GM18909 (cell line): Measurements from ENCODE around the gene ZNF689.

ENCODE experiments used
- ATAC-seq: cut with Tn5 transposase; IDR thresholded peaks from one replicate; pipeline ENCODE4 v1.9.1; 2021; ENCODE audit warnings: mild to moderate bottlenecking; ENCODE audit not compliant: unreplicated experiment, poor library complexity

Gene ZNF689

DNA sequence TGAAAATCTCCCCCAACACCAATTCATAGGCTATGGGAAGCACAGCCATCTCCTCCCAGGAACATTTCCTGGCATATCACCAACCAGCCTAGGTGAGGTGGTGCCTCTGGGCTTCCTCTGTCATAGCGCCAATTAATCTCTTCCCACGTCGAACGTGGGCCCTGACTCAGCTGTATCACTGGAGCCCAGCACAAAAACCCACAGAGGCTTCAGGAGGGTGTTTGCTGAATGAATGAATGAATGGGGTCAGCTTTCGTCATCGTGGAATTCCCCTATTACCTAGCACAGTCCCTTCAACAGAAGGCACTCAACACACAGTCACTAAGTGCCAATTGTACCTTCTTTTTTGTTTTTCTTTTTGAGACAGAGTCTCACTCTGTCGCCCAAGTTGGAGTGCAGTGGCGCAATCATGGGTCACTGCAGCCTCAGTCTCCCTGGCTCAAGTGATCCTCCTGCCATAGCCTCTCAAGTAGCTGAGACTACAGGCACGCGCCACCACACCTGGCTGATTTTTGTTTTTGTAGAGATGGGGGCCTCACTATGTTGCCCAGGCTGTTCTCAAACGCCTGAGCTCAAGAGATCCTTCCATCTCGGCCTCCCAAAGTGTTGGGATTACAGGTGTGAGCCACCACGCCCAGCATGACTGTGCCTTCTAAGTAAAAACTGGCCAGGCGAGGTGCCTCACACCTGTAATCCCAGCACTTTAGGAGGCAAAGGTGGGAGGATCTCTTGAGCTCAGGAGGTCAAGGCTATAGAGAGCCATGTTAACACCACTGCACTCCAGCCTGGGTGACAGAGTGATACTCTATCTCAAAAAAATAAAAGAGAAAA lies 42.8 kb downstream of the ZNF689 start:
- no peak for ATAC-seq

DNA sequence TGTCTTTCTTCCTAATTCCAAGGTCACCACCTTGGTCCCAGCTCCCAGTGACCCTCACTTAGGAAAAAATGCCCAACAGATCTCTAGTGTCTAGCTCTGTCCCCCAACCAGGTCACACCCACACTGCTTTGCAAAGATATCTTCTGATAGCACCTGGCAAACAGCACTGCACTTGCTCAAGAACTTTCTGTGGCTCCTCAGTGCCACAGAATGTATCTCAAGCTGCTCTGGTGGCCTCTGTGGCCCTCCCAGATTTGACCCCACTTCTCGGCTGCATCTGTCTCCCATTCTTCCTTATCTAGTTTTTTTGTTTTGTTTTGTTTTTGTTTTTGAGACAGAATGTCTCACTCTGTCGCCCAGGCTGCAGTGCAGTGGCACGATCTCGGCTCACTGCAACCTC lies 43.7 kb downstream of the ZNF689 start:
- ATAC-seq: no peak

DNA sequence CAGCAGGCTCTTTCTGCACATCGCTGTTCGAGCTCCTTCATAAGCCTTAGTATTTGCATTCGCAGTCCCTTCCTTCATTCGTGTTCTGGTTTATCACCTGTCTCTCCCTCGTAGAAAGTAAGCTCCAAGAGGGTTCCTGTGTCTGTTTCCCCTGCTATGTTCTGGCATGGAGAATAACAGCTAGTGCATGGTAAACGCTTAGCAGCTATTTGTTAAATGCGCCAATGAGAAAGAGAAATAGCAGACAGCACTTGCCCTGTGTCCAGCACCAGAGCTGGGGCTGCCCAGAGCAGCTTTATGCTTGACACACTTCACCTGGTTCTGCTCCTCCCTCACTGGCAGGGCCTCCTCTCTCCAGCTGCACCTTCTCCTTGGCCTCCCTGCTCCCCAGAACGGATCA lies 44.2 kb downstream of the ZNF689 start:
- ATAC-seq: no peak

DNA sequence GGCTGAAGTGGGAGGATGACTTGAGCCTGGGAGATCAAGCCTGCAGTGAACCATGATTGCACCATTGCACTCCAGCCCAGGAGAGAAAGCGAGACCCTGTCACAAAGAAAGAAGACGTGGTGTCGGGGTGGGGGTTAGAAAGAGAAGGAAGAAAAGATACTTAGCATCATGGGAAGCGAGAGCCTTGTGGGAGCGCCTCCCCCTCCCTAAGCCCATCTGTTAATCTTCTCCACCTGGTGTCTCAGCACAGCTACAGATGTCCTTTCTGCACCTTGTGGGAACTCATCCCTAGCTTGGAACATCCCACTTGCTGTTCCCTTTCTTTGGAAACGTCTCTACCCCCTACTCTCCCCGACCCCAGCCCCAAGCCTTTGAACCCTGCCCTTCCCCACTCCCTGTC lies 44.7 kb downstream of the ZNF689 start:
- ATAC-seq: no peak

DNA sequence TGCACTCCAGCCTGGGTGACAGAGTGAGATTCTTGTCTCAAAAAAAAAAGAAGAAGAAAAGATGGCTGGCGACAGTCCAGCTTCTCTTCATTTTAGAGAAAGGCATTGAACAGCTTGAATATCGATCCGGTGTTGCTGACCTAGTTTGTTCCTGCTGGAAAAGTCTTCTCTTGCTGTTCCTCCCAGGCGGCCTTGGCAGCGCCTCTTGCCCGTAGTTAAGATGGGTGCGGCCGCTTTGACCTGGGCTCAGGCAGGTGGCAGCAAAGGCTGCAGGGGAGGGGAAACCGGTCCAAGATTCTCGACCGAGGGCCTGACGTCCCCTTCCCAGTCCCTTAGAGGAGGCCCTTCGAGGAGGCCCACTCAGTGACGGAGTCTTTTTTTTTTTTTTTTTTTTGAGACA lies 48.2 kb downstream of the ZNF689 start:
- no peak for ATAC-seq

DNA sequence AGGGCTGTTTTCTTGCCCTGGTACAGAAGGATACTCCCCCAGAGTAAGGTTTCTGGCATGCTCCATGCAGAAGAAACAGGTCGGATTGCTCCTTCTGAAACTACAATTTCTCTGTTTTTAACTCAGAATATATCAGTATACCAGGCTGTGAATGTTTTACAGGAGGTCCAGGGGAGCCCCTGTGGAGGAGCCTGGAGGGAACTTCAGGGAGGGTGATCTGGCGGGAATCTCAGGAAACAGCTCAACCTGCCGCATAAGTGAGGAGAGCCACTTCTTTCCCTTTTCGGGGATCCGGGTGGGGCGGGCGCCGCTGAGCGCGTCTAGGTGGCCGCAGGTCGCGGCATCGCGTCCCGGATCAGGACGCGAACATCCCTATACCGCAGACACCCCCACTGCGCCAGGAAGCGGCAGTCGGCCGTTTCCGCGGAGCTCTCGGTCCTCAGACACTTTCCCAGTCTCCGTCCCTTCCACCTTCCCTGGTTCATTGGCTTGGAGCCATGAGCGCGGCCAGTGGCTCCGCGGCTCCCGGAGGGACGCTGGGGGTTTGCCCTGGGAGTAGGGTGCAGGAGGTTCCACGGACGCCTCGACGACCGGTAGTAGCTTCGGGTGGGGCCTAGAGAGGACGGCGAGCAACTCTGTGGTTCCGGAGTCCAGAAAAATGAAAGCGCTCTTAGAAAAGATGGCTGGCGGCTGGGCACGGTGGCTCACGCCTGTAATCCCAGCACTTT lies 48.9 kb downstream of the ZNF689 start:
- ATAC-seq: no peak

DNA sequence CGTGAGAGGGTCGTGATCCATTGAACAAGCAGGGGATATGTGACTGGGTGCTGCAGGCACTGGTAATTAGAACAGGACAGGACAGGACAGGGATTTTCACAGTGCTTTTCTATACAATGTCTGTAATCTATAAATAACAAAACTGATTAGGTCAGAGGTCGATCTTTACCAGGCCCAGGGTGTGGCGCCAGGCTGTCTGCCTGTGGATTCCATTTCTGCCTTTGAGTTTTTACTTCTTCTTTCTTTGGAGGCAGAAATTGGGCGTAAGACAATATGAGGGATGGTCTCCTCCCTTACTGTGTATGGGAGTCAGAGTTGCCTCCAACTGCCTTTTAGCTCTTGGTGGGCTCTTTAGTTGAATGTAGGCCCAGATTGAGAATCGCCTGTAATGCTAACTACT lies 50.5 kb downstream of the ZNF689 start:
- ATAC-seq: no peak

DNA sequence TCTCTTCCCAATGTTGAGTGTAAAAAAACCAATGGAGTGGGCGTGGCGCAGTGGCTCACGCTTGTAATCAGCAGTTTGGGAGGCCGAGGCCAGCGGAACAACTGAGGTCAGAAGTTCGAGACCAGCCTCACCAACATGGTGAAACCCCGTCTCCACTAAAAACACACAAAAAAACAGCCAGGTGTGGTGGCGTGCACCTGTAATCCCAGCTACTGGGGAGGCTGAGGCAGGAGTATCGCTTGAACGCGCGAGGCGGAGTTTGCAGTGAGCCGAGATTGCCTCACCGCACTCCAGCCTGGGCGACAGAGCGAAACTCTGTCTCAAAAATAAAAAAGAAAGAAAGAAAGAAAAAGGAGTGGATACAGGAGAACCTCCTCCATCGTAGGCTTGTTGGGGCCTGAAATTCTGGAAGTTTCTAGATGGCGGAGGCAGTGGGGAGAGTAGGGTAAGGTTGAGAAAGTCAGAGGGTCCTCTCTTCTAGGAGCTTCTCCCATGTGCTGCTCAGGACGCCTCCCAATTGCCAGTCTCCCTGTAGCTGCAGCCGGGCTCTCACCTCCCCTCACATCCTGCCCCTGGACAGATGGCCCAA lies 51.3 kb downstream of the ZNF689 start:
- no peak for ATAC-seq

DNA sequence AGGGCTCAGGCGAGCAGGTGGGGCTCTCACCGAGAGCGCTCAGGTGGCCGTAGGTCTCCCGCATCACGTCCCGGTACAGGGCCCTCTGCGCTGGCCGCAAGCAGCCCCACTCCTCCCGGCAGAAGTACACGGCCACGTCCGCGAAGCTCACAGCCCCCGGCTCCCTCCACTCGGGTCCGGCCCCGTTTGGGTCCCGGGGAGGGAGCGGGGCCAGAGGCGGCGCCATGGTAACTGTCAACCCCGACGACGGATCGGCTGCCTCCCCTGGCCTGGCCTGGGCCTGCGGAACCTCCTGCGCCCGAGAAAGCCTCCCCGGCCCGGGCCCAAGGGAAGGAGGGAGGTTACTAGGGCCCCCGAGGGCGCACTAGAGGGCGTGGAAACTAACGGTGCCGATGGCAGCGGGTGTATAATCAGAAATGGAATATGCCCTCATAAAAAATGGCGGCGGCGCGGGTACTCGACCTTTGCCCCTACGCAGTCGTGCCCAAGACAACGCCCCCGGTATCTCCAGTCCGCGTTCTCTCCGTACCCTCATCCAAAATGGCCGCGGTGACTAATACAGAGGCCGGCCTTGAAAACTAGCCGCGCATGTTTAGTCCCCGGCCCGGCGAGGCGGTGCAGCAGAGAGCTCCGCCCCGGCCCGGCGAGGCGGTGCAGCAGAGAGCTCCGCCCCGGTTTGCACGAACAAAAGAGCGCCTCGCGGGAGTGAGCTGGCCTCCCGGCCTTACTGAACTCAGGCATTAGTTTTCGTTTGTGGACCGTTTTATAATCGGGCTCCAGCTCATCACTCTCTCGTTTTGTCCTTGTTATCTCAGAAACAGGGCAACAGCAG lies 52.0 kb downstream of the ZNF689 start, which contains the start of gene ZNF764:
ZNF764 (minus strand) TSS at position 418 of the 832 bp plus-strand sequence; CDS start at position 226, 192 bp downstream.
- peak; percentile 86 for ATAC-seq

DNA sequence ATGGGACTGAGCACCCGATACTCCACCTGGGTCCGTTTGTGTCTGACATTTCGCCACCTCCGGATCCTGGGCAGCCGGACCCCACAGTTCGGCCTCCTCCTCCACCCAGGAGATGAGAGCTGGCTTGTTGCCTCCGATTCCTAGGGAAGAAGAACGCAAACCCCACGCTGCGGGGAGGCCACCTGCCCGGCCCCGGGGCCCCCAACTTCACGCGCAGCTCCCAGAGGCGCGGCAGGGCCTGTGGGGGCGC lies 52.6 kb downstream of the ZNF689 start:
- peak; percentile 12 for ATAC-seq

DNA sequence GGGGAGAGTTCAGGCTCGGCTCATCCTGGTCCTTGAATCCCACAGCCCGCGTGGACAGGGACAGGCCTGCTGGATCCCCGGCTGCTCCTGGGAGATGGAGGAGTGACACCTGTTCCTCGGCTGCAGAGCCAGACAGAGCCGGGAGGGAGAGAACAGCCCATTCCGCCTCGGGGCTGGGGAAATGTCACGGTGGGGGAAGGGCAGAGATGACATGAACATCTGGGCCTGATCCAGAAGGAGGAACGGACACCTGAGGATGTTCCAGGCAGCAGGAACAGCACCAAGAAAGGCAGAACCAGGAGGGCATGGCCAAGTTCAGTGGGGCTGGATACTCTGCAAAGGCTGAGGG lies 54.1 kb downstream of the ZNF689 start:
- ATAC-seq: no peak

DNA sequence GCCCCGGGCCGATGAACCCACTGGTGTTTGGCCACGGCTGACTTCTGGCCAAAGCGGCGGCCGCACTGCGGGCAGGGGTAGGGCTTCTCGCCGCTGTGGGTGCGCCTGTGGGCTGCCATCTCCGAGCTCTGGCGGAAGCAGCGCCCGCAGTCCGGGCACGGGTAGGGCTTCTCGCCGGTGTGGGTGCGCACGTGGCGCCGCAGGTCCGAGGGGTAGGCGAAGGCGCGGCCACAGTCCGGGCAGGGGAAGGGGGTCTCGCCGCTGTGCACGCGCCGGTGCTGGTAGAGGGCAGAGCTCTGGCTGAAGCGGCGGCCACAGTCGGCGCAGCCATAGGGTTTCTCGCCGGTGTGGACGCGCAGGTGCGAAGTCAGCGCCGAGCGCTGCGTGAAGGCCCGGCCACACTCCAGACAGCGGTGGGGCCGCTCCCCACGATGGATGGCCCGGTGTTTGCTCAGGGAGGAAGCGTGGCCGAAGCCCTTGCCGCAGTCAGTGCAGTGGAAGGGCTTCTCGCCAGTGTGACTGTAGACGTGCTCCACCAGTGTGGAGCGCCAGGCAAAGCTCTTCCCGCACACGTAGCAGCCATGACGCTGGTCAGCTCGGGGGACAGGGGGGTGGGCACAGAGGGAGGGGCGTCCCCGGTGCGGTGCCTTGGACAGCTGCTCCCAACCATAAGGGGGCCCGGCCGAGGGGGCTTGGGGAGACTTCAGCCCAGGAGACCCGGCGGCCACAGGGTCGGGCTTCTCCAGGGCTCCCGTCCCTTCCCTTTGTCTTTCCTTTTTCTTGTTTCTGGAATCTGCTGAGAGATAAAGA lies 54.7 kb downstream of the ZNF689 start:
- no peak for ATAC-seq

DNA sequence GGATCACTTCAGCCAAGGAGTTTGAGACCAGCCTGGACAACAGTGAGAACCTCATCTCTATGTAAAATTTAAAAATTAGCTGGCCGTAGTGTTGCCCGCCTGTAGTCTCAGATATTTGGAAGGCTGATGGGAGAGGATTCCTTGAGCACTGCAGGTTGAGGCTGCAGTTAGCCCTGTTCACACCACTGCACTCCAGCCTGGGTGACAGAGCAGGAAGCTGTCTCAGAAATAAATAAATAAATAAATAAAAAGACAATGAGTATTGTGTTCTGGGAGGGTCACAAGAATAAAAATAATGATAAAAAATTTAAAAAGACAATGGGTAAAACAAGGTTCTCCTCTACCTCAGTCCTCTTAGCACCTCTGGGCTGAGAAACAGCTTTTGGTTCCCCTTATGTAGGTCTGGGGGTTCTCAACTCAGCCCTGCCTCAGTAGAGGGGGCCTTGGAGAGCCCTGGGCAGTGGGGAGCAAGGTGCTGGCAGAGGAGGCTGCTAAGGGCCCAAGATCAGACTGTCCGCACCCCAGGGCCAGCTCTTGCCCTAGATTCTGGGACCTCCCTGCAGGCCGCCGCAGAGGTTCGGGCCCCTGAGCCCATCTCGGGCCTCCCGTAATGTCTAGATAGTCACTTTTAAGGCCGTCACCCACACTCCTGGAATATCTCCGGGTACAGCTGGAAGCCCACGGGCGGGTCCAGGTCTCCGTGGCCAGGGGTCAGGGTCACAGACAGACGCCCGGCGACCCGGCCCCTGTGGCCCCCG lies 55.5 kb downstream of the ZNF689 start:
- no peak for ATAC-seq

DNA sequence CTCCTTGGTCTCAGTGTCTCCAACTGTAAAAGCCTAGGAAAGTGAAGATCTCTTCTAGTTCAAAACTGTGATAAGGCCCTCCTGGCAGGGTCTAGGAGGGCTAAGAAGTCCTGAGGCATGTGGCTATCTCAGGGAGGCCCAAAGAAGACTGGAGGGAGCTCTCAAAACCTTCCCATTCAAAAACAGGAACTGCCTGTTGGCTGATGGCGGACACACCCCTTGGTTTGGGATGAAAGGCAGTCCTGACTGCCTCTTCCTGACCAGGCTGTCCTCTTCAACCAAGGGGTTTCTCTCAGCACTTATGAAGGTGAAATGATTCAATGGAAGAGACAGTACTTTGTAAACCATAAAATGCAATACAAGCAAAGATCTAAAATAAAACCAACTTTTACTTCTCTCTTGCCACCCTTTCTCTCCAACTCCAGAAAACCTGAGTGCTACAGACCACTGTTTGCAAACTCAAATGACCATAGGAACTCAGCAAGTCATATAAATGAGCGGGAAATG lies 56.7 kb downstream of the ZNF689 start:
- no peak for ATAC-seq

DNA sequence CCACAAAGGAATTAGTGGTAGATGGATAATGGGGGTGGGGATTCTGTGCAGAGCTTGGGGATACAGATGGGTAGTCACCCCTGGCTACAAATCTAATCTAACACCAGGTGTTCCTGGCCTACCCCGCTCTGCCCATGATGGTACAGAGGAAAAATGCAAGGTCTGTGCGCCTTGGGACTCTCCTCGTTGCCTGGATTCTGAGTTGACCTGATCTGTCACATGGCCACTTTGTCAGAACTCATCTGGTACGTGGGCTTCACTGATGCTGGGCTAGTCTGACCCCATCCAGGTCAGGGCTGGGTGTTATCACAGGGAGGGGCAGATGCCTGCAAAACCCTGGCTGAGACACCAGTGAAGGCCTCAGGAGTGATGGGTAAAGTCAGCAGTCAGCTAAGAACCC lies 57.2 kb downstream of the ZNF689 start:
- no peak for ATAC-seq
